ENCODE data around the gene KIF9. TPM values are rescaled to one million over a fixed set of nuclear protein-coding genes. Genes with fewer than 3 reads are reported as not detected.

Gene KIF9
- total and polyA plus RNA-seq, 2 of the 8 experiments (the other 6 are each of a cell fraction or from before 2014, with no cell fraction given): 5.0 to 8.0 TPM

GRCh38 chr3:47306022-47306421 is 23.4 kb upstream of the KIF9 start:
- no peak for FAIRE-seq
- DNase-seq (ENCODE audit: low read depth in 1 of 2, low spot score in 2 of 2): no peak
- Histone ChIP-seq H3K27me3 (replicated peaks in 1 of 4; ENCODE audit: control insufficient read depth in 3 of 4, extremely low read depth in 1 of 4, insufficient read depth in 3 of 4, low read length in 3 of 4) (no peaks in the 10 kb centered on the region), H3K79me1 (ENCODE audit: low read depth, low read length) (peaks cover 5% of the 10 kb centered on the region; the same call in 1 of the 2 replicates), H2BK20ac (ENCODE audit: low read length) (no peak overlapping the region), H3K18ac (ENCODE audit: extremely low read depth, low read length) (no peak overlapping the region), H2BK15ac (ENCODE audit: low read length) (no peak overlapping the region), H2AK5ac (ENCODE audit: low read depth, low read length) (no peak overlapping the region), H4K91ac (replicated peaks; ENCODE audit: insufficient read length, low read length) (no peak overlapping the region), H3K9me3 (ENCODE audit: insufficient read depth in 2 of 2, low read depth in 1 of 2, low read length in 1 of 2) (peaks cover 0 to 7% of the 10 kb centered on the region in 2 experiments; a peak in 2 of 4 replicates), H3K79me2 (ENCODE audit: control insufficient read depth in 1 of 2, insufficient read depth in 2 of 2, low read length in 2 of 2) (peaks cover 0 to 40% of the 10 kb centered on the region in 2 experiments; a peak in 2 of 4 replicates), H2BK5ac (ENCODE audit: low read depth, low read length) (no peak overlapping the region), H3K14ac (ENCODE audit: insufficient read length) (no peak overlapping the region), H3K56ac (replicated peaks; ENCODE audit: insufficient read length, low read depth, low read length) (no peak overlapping the region), H3K23me2 (ENCODE audit: low read depth, low read length) (no peaks in the 10 kb centered on the region; the same call in 1 of the 2 replicates), H3K36me3 (ENCODE audit: control insufficient read depth in 2 of 4, insufficient read depth in 4 of 4, low read length in 3 of 4) (peaks cover 4 to 11% (median 5%) of the 10 kb centered on the region in 4 experiments; a peak in 5 of 8 replicates), H3K23ac (ENCODE audit: insufficient read length) (no peak overlapping the region), H2AFZ (ENCODE audit: low read length) (no peak overlapping the region), H2BK120ac (replicated peaks; ENCODE audit: low read depth, low read length) (no peak overlapping the region), H3K27ac (ENCODE audit: low read depth, low read length) (no peak overlapping the region), H4K5ac (ENCODE audit: insufficient read length, low read depth, low read length) (no peak overlapping the region), H3K4me3 (ENCODE audit: extremely low read depth in 1 of 4, insufficient read depth in 2 of 4, low read depth in 3 of 4, low read length in 4 of 4) (no peak overlapping the region), H3K4ac (replicated peaks; ENCODE audit: insufficient read length, low read depth, low read length) (no peak overlapping the region), H4K8ac (ENCODE audit: extremely low read depth, insufficient read depth, low read length) (no peak overlapping the region), H3K4me1 (replicated peaks in 1 of 4; ENCODE audit: control insufficient read depth in 3 of 4, insufficient read depth in 4 of 4, low read length in 3 of 4) (no peaks in the 10 kb centered on the region), H3K4me2 (ENCODE audit: insufficient read depth in 1 of 2, low read depth in 2 of 2, low read length in 2 of 2) (no peak overlapping the region), H2BK12ac (ENCODE audit: low read depth, low read length) (no peak overlapping the region), H3K9ac (replicated peaks in 1 of 4; ENCODE audit: extremely low read depth in 1 of 4, low read depth in 3 of 4, low read length in 3 of 4) (no peak overlapping the region), H4K20me1 (replicated peaks in 1 of 2; ENCODE audit: control insufficient read depth in 1 of 2, insufficient read depth in 2 of 2, low read length in 2 of 2) (peaks cover 0 to 1% of the 10 kb centered on the region in 2 experiments)
- 95% methylated on average over 2 of the region's 2 CpGs; no CpG with 5 or more reads in 1 of the 2 experiments for WGBS, 2 experiments (ENCODE audit: extremely low coverage in 1 of 2, insufficient coverage in 1 of 2, insufficient read length in 1 of 2, insufficient replicate concordance in 2 of 2, low coverage in 1 of 2, low lambda C conversion rate in 2 of 2, missing lambda C conversion rate in 1 of 2)
- POLR2A ChIA-PET (ENCODE audit: partially characterized antibody): interaction anchor here (0.6 kb wide), 1 partner anchor 310 kb away, joined by 3 read pairs; no protein-coding TSS in a partner anchor
- CTCF ChIA-PET (ENCODE audit: partially characterized antibody): interaction anchor here (0.7 to 1.3 kb wide), 3 partner anchors 13 to 65 kb away, joined by 3 read pairs; no protein-coding TSS in a partner anchor
